Neural progenitor cell (in vitro differentiated cells): Measurements from ENCODE around the gene CCDC81.

ENCODE experiments used
- EZH2 ChIP-seq: fragments of 200-600 bp; sonication (generic); IDR thresholded peaks from 2 replicates; pipeline ENCODE4 v1.6.1; 2017; ENCODE audit warnings: antibody characterized with exemption, mild to moderate bottlenecking, moderate library complexity
- EZH2phosphoT487 ChIP-seq: fragments of 200-600 bp; sonication (generic); IDR thresholded peaks from 2 replicates; pipeline ENCODE4 v1.6.1; 2017; ENCODE audit warnings: antibody characterized with exemption
- TF ChIP-seq, protein P1 (sequence below): fragments of 200-600 bp; sonication (generic); IDR thresholded peaks from 2 replicates; pipeline ENCODE4 v1.5.1; 2017; ENCODE audit warnings: antibody characterized with exemption, mild to moderate bottlenecking

DNA sequence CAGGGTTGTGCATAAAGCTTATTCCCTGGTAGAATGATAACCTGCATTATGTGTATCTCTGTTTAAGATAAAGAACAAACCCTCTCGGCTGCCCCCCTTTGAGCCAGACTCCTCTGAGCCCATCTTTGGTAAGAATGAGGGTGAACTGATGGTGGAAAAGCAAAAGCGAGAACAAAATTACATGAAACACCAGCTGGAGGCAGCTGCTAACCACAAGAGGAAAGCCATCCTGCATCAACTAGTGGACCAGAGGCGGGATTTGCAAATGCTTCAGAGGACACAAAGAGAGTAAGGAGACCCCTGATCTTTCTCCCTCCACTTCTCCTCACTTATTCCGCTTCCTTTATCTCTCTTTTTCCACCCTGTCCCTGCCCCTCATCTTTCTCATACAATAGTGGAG is 40.3 kb downstream of the CCDC81 start:
- TF ChIP-seq, protein P1, sequence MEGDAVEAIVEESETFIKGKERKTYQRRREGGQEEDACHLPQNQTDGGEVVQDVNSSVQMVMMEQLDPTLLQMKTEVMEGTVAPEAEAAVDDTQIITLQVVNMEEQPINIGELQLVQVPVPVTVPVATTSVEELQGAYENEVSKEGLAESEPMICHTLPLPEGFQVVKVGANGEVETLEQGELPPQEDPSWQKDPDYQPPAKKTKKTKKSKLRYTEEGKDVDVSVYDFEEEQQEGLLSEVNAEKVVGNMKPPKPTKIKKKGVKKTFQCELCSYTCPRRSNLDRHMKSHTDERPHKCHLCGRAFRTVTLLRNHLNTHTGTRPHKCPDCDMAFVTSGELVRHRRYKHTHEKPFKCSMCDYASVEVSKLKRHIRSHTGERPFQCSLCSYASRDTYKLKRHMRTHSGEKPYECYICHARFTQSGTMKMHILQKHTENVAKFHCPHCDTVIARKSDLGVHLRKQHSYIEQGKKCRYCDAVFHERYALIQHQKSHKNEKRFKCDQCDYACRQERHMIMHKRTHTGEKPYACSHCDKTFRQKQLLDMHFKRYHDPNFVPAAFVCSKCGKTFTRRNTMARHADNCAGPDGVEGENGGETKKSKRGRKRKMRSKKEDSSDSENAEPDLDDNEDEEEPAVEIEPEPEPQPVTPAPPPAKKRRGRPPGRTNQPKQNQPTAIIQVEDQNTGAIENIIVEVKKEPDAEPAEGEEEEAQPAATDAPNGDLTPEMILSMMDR = no peak
- TF ChIP-seq EZH2 (no peak), EZH2phosphoT487 (no peak)
